Activated naive CD4-positive, alpha-beta T cell treated with anti-CD3 and anti-CD28 coated beads, Interleukin-2, amount 50 U/mL, for 16 hours (primary cell): ENCODE measurements around the gene EHD1.
"Not testable (repeated sequence)": the region's sequence is repeated elsewhere in the genome, so short reads cannot be mapped to it uniquely, and the experiment has no call there.

Source experiments
- DNase-seq: peaks from one replicate; pipeline ENCODE4 v3.0.0-alpha.2; 2020

EHD1 gene

GRCh38 chr11:64855596-64856304, 22.7 kb downstream of the EHD1 start:
- no peak for DNase-seq

DNA sequence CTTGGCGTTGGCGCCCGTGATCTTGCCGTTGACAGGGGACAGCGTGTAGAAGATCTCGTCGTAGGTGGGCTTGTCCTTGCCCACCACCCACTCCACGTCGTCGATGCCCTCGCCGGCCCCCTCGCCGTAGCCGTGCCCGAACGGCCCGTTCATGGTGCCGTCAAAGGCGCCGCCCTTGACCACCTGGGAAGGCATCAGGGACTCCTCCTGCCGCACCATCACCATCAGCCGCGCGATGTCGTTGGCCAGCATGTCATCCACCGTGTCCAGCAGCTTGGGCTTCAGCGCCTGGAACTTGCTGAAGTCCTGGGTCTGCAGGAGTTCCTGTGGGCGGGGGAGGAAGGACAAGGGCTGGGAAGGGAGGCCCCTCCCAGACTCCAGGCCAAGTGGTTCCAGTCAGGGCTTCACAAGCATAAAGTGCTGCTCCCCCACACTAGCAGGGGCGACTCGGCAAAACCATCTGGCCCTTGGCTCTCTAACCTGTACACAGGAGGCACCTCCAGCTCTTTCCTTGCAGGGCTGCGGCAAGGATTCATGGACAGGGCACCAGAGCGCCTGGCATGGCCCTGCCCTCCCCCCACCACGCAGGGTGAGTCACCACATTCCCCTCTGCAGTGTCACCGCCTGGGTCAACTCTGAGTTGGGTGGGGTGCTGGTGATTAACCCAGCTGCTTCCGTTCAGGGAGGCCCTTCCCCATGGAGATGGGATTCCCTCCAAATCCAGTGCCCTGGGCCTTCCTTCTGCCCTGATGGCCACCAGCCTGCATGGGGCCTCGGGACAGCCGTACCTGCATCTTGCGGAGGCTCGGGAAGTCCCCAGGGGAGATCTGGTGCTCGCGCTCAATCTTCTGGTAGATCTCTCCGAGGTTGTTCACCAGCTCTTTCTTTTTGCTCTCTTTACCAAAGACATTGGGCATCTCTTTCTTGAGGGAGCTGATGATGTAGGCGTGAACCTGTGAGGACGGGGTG, 23.6 kb downstream of the EHD1 start:
- DNase-seq: peak; percentile 41

DNA sequence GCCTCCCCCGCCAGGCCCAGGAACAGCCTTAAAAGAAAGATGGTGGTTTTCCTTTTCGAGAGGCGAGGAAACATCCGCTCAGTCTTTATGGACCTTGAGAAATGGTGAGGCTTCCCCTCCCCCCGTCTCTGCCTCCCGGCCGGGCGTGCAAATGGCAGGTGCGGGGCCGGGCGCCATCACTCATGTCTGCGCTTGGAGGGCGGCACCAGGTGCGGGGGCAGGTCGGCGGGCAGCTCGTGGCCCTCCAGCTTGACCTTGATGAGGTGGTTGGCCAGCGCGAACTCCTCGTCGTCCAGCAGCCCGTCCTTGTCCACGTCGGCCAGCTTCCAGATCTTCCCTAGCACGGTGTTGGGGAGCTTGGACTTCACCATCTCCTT, 24.3 kb downstream of the EHD1 start:
- no peak for DNase-seq

DNA sequence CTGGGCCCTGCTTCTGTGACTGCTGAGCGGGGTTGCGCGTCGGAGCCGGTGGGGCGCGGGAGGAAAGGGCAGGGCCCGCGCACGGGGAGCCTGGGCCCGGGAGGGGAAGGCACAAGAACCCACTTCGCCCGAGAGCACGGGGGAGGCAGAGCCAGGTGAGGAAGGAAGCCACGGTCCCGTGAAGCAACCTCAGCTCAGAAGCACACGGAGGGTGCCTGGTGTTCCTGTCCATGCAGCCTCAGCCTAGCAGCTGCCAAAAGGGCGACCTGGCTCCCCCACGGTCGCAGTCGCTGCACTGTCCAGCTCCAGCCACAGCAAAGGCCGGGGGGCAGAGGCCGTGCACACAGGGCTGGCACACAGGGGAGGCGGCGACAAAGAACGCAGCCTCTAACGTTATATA, 24.7 kb downstream of the EHD1 start:
- DNase-seq: no peak

- no peak for DNase-seq
Measured at GRCh38 chr11:64852804-64853509, 25.5 kb downstream of the EHD1 start.

DNA sequence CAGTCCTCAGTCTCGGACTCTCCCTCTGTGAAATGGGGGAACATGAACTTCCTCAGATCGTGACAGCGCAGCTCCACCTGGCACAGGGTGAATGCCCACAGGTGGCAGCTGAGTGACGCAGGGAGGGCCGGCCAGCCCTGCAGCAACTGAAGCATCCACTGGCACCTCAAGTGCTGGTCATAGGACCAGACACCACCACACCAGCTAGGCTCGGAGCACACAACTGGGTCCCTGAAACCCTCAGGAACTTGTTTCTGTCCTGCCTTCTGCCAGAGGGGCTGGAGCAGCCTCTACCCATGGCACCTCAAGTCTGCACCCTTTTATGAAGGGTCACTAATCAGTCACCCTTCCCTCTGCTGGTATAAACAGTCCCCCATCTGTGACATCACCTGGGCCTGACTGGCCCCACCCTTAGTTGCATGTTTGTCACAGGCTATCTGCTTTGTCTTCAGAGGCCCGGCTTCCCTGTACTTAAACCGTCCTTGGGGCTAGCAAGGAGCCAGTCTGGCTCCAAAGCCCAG, 26.5 kb downstream of the EHD1 start:
- DNase-seq: no peak

GRCh38 chr11:64850979-64851567, 27.3 kb downstream of the EHD1 start:
- peak; percentile 54 for DNase-seq

- no peak for DNase-seq
Measured at GRCh38 chr11:64849598-64850356, 28.6 kb downstream of the EHD1 start.

- DNase-seq: peak; percentile 32
Measured at GRCh38 chr11:64848826-64849597, 29.4 kb downstream of the EHD1 start.

GRCh38 chr11:64848214-64848825, 30.1 kb downstream of the EHD1 start:
- no peak for DNase-seq

DNA sequence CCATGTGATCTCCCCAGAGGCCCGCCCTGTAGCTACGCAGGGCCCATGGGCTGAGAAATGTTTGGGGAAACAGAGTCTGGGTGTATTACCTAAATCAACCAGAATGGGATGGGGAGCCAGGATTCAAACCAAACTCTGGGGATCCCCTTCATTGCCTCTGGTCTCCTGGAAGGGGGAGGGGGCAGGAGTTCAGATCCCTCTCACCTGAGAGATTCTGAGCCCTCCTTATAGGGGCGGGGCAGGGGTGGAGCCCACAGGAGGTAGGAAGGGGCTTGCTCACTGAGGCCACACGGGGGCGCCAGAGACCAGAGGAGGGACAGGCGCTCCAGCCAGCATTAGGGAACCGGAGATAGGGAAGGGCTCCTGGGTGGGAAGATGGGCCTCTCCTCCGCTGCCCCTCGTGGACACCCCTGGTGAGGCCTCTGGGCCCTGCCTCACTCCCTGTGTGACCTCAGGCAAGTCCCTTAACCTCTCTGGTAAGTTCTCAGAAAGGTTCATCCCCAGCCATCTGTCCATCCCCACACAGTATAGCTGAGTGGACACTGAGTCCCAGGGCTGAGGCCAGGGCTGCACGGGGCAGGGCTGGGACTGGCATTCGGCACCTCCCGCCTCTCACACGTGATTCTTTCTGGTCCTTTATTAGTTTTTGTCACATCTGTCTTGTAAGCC, 31.3 kb downstream of the EHD1 start:
- peak; percentile 93 for DNase-seq

DNA sequence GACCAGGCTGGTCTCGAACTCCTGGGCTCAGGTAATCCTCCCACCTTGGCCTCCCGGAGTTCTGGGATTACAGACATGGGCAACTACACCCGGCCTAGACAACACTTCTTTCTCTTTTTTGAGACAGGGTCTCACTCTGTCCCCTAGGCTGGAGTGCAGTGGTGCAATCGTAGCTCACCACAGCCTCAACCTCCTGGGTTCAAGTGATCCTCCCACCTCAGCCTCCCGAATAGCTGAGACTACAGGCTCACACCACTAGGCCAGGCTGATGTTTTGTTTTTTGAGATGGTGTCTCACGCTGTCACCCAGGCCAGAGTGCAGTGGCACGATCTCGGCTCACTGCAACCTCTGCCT, 32.7 kb downstream of the EHD1 start:
- DNase-seq: not testable (repeated sequence)

DNA sequence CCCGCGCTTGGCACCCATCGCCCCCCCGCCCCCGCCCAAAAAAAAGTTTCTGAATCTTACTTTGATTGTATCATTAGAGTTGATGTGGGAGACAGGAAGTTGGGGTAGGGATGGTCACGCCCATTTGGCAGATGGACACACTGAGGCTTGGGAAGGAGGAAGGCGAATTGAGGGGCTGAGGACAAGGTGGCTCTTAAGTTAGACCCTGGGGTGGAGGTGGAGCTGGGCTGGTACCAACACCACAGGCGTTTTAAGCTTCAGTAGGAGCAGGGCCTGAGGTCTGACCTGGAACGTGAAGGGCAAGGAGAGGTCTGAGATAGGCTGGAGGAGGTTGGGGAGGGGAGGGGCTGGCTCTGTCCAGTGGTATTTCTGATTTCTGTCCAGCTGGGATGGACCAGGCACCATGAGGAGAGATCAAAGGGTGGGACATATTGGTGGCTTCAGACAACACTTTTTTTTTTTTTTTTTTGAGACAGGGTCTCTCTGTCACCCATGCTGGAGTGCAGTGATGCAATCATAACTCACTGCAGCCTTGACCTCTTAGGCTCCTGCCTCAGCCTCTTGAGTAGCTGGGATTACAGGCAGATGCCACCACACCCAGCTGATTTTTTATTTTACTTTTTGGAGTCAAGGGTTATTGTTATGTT, 33.2 kb downstream of the EHD1 start:
- no peak for DNase-seq

- peak; percentile 74 for DNase-seq
Measured at GRCh38 chr11:64844330-64845128, 33.9 kb downstream of the EHD1 start, which contains the start of gene CDC42BPG. CDC42BPG (minus strand) TSS chr11:64844653; CDS start chr11:64844569, 84 bp downstream.

DNA sequence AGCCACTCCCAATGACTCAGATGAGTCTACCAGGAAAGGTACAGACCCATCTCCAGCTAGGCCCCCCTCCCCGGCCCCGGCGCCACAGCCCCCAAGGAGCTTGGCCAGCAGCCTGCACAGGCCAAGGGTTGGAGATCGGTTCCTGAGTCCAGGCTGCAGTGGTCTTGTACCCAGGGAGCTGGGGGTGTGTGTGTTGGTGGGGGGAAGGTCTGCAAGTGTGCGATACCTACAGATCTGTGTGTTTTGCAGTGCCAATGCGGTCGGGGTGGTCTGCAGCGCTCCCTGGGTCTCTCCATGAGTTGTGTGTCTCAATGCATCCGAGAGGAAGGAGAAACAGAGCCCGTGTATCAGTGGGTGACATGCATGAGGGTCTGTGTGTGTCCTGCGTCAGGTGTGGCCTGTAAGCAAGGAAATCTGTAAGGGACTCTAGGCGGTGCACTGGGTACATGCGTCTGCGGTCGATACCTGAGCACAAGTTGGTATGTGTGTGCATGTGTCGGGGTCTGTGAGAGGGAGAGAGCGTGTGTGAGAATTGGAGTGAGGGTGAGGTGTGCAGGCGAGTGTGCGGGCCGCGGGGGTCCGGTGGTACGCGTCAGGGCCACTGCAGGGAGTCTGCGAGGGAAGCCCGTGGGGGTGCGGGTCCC, 34.6 kb downstream of the EHD1 start:
- no peak for DNase-seq

- DNase-seq: no peak
Measured at GRCh38 chr11:64842851-64843685, 35.4 kb downstream of the EHD1 start.

- no peak for DNase-seq
Measured at GRCh38 chr11:64842366-64842759, 36.1 kb downstream of the EHD1 start.
